Measurements from ENCODE around the gene TECRL.

TECRL gene

DNA sequence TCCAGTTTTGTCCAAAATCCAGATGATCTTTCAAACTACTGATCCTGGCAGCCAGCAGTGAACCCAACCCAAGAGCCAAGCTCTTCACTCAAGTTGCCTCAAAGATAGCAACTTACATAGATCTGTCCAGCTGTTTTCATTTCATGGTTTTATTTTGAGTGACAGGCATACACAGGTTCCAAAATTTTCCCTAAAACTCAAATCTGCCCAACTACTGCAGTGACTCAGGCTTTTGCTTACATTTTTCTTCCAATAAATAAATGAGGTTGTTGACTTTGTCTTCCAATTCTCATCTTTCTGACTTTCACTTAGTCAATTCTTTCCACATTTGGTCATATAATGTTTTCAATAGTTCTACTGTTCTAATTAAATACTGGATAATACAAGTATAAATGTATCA lies 158.8 kb downstream of the TECRL start:
- no peak overlapping the region for H3K27ac ChIP-seq
- no peaks in the 10 kb centered on the region for H3K27me3 ChIP-seq
- H3K4me3 ChIP-seq = no peak overlapping the region
- no peaks in the 10 kb centered on the region for H3K9me3 ChIP-seq
- no peak overlapping the region for H3K9ac ChIP-seq
- H3K4me2 ChIP-seq = no peak overlapping the region
- no peaks in the 10 kb centered on the region for H3K4me1 ChIP-seq
- no peaks in the 10 kb centered on the region for H4K20me1 ChIP-seq
- TF ChIP-seq Cebpa-rat (IDR thresholded peaks at IDR 0.05) = no peak
- H3K36me3 ChIP-seq = no peaks in the 10 kb centered on the region

DNA sequence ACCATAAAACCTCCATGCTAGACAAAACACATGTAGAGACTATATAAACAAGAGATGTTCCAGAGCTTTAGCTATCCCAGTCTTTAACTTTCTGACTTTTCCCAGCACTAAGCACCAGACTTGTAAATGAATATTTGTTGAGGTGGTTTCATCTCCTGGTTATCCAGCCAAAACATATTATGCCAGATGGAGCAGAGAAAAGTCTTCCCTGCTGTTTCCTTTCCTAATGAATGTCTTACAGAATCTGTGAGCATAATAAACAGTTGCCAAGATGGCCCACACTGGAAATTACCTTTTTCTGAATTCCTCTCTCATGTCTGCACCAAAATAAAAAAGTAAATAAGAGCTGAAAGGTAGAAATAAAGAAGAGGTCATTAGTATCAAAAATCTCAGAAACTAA lies 159.2 kb downstream of the TECRL start:
- no peak overlapping the region for H3K4me3 ChIP-seq
- no peaks in the 10 kb centered on the region for H4K20me1 ChIP-seq
- H3K27me3 ChIP-seq = no peaks in the 10 kb centered on the region
- H3K36me3 ChIP-seq = no peaks in the 10 kb centered on the region
- no peak overlapping the region for H3K4me2 ChIP-seq
- no peak overlapping the region for H3K9ac ChIP-seq
- no peaks in the 10 kb centered on the region for H3K4me1 ChIP-seq
- no peaks in the 10 kb centered on the region for H3K9me3 ChIP-seq
- no peak for TF ChIP-seq Cebpa-rat (IDR thresholded peaks at IDR 0.05)
- no peak overlapping the region for H3K27ac ChIP-seq

GRCh38 chr4:64248186-64248585 lies 161.1 kb downstream of the TECRL start:
- no peak overlapping the region for H3K4me3 ChIP-seq
- no peaks in the 10 kb centered on the region for H3K9me3 ChIP-seq
- no peak overlapping the region for H3K9ac ChIP-seq
- no peak overlapping the region for H3K27ac ChIP-seq
- no peaks in the 10 kb centered on the region for H3K4me1 ChIP-seq
- no peak overlapping the region for H3K4me2 ChIP-seq
- H4K20me1 ChIP-seq = no peaks in the 10 kb centered on the region
- H3K36me3 ChIP-seq = no peaks in the 10 kb centered on the region
- H3K27me3 ChIP-seq = no peaks in the 10 kb centered on the region
- no peak for TF ChIP-seq Cebpa-rat (IDR thresholded peaks at IDR 0.05)

- Histone ChIP-seq H3K36me3 (no peaks in the 10 kb centered on the region), H3K9ac (no peak overlapping the region), H3K27me3 (no peaks in the 10 kb centered on the region), H3K27ac (no peak overlapping the region), H3K4me2 (no peak overlapping the region), H3K4me3 (peak overlapping the region; percentile 31; the same call in 1 of the 2 replicates), H3K4me1 (no peaks in the 10 kb centered on the region), H4K20me1 (no peaks in the 10 kb centered on the region), H3K9me3 (peaks cover 65% of the 10 kb centered on the region)
- no peak for TF ChIP-seq Cebpa-rat (IDR thresholded peaks at IDR 0.05)
Measured at GRCh38 chr4:64230709-64231310, 178.4 kb downstream of the TECRL start.
